Breast epithelium (tissue), 4 donors: ENCODE data around the gene ESAM. TPM values are rescaled to one million over a fixed set of nuclear protein-coding genes. Genes with fewer than 3 reads are reported as not detected.
A peak's percentile ranks its signal among the peaks of the same experiment; 100 is the strongest.

ENCODE experiments used
- DNase-seq, 2 donors: peaks; one replicate each; pipeline ENCODE4 v3.0.0-alpha.2; 2019; ENCODE audit warnings: low spot score in 2 of 2
- H3K27ac ChIP-seq, 2 donors: fragments of 200-600 bp; sonication (generic) in 1 of 2; one replicate each; pipeline ENCODE4 v1.5.1; 2016 to 2019; ENCODE audit warnings: mild to moderate bottlenecking in 1 of 2
- H3K27me3 ChIP-seq, 2 donors: fragments of 200-600 bp; sonication (generic) in 1 of 2; one replicate each; pipeline versions ENCODE4 v1.5.1 to v1.6.0; 2017 to 2019; ENCODE audit warnings: control low read depth in 1 of 2, mild to moderate bottlenecking in 1 of 2
- H3K36me3 ChIP-seq: fragments of 200-600 bp; one replicate; pipeline ENCODE4 v1.5.1; 2019
- H3K4me1 ChIP-seq, 2 donors: fragments of 200-600 bp; sonication (generic); one replicate each; pipeline ENCODE4 v1.5.1; 2016 to 2019; ENCODE audit warnings: control low read depth in 1 of 2
- H3K4me3 ChIP-seq, 3 donors: fragments of 200-600 bp; sonication (generic); 1 replicate in 2 of 3; 2 replicates in 1 of 3; pipeline ENCODE4 v1.5.1; 2016 to 2019; ENCODE audit warnings: mild to moderate bottlenecking in 3 of 3, moderate library complexity in 2 of 3
- H3K9me3 ChIP-seq, 2 donors: fragments of 200-600 bp; sonication (generic) in 1 of 2; one replicate each; pipeline ENCODE4 v1.5.1; 2016 to 2019; ENCODE audit warnings: control low read depth in 1 of 2
- POLR2A ChIP-seq: fragments of 450-650 bp; IDR thresholded peaks from one replicate; pipeline ENCODE4 v1.6.1; 2016; ENCODE audit warnings: antibody characterized with exemption, mild to moderate bottlenecking, moderate library complexity
- POLR2AphosphoS5 ChIP-seq, 3 donors: sonication (generic); formaldehyde crosslinking; IDR thresholded peaks; one replicate each; pipeline ENCODE4 v1.6.1; 2017; ENCODE audit warnings: antibody characterized with exemption in 3 of 3
- intact Hi-C: fragments of 100-400 bp; cut with DNase I; formaldehyde crosslinking; loops from one replicate; pipeline ENCODE4 v1.15.1; 2023; ENCODE audit warnings: low total_unique reads
- total RNA-seq, 3 donors: library from RNA; depleted of rRNA; stranded (reverse); fragments of >200 nt; gene quantifications; one replicate each; pipeline ENCODE4 v1.1.0, GENCODE V29; 2016
- TF ChIP-seq, protein P1 (sequence below), 3 donors: fragments of 450-650 bp; IDR thresholded peaks; one replicate each; pipeline ENCODE4 v1.5.1; 2016 to 2017; ENCODE audit warnings: antibody characterized with exemption in 3 of 3, mild to moderate bottlenecking in 3 of 3, moderate library complexity in 3 of 3

ESAM gene
- total RNA-seq, 3 donors from 2014 or later: 11.6 to 38.7 (median 19.8) TPM

DNA sequence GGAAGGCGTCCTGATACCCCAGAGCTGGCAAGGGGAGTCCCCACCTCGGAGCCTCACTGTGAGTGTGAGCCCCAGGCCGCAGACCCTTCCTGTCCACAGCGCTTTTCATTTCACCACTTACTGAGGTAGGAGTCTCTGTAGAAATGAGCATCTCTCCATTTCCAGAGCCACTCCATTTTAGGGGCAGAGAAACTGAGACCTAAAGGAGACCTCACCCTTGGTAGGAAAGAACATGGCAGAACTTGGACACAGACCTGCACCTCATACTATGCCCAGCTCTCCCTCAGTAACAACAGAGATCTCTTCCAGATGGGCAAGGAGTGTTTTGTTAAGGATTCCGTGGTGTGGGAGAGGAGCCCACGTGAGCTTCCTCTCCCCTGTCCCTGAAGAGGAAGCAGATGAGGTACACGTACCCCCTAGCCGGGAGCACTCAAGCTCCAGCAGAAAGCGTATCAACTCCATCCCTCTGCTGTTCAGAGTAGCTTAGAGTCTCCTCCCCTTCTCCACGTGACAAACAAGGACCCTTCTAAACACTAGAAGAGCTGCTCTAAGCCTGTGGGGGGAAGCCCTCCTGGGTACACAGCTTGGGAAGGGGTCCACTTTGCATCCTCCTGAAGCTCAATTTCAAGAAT, 9.5 kb downstream of the ESAM start:
- H3K27ac ChIP-seq: peak overlapping the region in 1 of 2 donors; percentile 71
- H3K9me3 ChIP-seq: no peaks in the 10 kb centered on the region
- DNase-seq: no peak
- TF ChIP-seq, protein P1, sequence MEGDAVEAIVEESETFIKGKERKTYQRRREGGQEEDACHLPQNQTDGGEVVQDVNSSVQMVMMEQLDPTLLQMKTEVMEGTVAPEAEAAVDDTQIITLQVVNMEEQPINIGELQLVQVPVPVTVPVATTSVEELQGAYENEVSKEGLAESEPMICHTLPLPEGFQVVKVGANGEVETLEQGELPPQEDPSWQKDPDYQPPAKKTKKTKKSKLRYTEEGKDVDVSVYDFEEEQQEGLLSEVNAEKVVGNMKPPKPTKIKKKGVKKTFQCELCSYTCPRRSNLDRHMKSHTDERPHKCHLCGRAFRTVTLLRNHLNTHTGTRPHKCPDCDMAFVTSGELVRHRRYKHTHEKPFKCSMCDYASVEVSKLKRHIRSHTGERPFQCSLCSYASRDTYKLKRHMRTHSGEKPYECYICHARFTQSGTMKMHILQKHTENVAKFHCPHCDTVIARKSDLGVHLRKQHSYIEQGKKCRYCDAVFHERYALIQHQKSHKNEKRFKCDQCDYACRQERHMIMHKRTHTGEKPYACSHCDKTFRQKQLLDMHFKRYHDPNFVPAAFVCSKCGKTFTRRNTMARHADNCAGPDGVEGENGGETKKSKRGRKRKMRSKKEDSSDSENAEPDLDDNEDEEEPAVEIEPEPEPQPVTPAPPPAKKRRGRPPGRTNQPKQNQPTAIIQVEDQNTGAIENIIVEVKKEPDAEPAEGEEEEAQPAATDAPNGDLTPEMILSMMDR (IDR thresholded peaks at IDR 0.05): no peak
- TF ChIP-seq POLR2AphosphoS5 (IDR thresholded peaks at IDR 0.05): no peak
- no peak for TF ChIP-seq POLR2A
- intact Hi-C loops: no loop called here
- no peaks in the 10 kb centered on the region for H3K36me3 ChIP-seq
- no peaks in the 10 kb centered on the region for H3K4me1 ChIP-seq
- H3K4me3 ChIP-seq: peak overlapping the region in 2 of 3 donors; percentile 48 to 63
- H3K27me3 ChIP-seq: peaks cover 0 to 28% of the 10 kb centered on the region in 2 donors

DNA sequence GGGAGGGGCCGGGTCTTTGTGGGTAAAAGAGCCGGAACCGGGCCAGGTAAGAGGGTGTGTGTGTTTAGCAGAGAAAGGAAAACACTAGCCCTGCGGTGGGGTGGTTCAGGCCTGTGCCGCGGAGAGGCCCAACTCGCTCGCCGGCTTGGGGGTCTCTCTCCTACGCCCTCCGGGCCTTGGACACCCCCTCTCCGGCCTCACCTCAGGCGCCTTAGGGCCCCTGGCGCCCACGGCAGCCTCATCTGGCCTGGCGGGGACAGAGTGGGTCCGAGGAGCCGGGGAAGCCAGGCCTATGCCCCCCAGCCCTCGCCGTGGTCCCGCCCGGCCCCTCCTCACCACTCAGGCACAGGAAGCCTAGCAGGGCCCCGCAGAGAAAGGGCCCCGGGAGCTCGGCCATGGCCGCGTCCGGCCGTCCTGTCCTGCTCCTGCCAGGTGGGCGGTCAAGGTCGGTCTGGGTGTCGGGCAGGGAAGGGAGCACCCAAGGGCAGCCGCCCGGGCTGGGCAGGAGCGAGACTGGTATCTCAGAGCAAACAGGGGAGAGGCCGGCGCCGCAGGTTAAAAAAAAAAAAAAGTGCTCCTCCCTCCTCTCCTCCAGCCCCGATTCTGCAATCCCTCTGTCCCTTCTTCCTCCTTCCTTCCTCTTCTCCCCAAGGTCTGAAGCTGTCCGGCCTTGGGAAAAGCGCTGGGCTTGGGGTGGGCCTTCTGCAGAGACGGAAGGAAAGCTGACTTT, 10.2 kb downstream of the ESAM start, which contains the start of gene VSIG2:
Gene VSIG2 (minus strand): TSS at position 515 of the 730 bp plus-strand sequence. CDS start 118 bp downstream, at position 397.
- no peak for DNase-seq
- no peaks in the 10 kb centered on the region for H3K4me1 ChIP-seq

DNA sequence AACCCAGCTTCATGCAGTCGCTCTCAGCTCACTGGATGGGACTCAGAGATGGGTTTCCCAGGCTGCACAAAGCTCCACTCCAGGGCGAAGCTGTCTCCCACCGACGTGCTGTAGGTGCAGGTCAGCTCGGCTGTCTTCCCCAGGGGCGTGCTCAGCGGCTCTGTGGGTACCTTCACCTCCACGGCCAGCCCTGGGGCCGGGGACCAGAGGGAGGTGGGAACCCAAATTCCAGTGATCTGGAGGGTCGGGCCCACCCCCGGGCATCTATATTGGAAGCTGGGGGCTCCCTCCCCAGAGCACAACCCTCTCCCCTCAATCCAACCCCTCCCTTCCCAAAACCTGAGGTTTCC, 10.7 kb downstream of the ESAM start:
- H3K27me3 ChIP-seq: peaks cover 0 to 18% of the 10 kb centered on the region in 2 donors
- H3K27ac ChIP-seq: peak overlapping the region; percentile 62 to 71
- no peaks in the 10 kb centered on the region for H3K36me3 ChIP-seq

More for the DNA sequence above, 10.2 kb downstream of the ESAM start, which contains the start of gene VSIG2:
- Histone ChIP-seq H3K4me3 (peak within 1 kb of the TSS in 2 of 3 donors; percentile 48 to 63), H3K27ac (peak within 1 kb of the TSS; percentile 62 to 71), H3K9me3 (no peaks in the 10 kb centered on the region), H3K36me3 (no peaks in the 10 kb centered on the region), H3K27me3 (peaks cover 0 to 23% of the 10 kb centered on the region in 2 donors)
- intact Hi-C loops: no loop called here
- TF ChIP-seq, protein P1 (IDR thresholded peaks at IDR 0.05): no peak
- no peak for TF ChIP-seq POLR2AphosphoS5 (IDR thresholded peaks at IDR 0.05)
- TF ChIP-seq POLR2A: no peak

DNA sequence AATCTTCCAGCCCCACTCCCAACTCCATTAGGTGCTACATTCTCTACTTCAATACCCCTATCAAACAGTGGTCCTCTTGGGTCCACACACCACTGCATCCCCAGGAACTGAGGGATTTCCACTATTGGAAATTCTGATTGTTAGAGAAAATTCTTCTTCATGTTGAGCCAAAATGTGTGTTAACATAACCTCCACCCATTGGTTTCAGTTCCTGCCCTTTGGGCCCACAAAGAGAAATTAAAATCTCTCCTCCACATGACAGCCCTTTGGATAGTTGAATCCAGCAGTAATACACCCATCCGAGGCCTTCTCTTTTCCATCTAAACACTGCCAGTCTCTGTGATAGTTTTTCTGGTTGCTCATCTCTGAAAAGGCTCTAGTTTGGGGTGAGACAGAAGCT, 12.2 kb downstream of the ESAM start:
- H3K9me3 ChIP-seq: no peaks in the 10 kb centered on the region
- TF ChIP-seq POLR2AphosphoS5 (IDR thresholded peaks at IDR 0.05): no peak
- TF ChIP-seq, protein P1 (IDR thresholded peaks at IDR 0.05): no peak
- TF ChIP-seq POLR2A: no peak
- H3K27me3 ChIP-seq: peaks cover 0 to 21% of the 10 kb centered on the region in 2 donors
- no peaks in the 10 kb centered on the region for H3K36me3 ChIP-seq
- DNase-seq: no peak
- intact Hi-C loops: no loop called here
- H3K4me3 ChIP-seq: no peak overlapping the region
- H3K27ac ChIP-seq: no peak overlapping the region
- no peaks in the 10 kb centered on the region for H3K4me1 ChIP-seq

More for the DNA sequence above, 10.7 kb downstream of the ESAM start:
- TF ChIP-seq, protein P1 (IDR thresholded peaks at IDR 0.05): no peak
- TF ChIP-seq POLR2AphosphoS5 (IDR thresholded peaks at IDR 0.05) (no peak), POLR2A (no peak)
- H3K9me3 ChIP-seq: no peaks in the 10 kb centered on the region
- H3K4me3 ChIP-seq: peak overlapping the region in 2 of 3 donors; percentile 48 to 63
- intact Hi-C loops: no loop called here
- DNase-seq: no peak
- H3K4me1 ChIP-seq: no peaks in the 10 kb centered on the region
